ENCODE data around the gene TKTL1.

GRCh38 chrX:154358011-154358410, 62.4 kb downstream of the TKTL1 start:
- TF ChIP-seq, protein P1, sequence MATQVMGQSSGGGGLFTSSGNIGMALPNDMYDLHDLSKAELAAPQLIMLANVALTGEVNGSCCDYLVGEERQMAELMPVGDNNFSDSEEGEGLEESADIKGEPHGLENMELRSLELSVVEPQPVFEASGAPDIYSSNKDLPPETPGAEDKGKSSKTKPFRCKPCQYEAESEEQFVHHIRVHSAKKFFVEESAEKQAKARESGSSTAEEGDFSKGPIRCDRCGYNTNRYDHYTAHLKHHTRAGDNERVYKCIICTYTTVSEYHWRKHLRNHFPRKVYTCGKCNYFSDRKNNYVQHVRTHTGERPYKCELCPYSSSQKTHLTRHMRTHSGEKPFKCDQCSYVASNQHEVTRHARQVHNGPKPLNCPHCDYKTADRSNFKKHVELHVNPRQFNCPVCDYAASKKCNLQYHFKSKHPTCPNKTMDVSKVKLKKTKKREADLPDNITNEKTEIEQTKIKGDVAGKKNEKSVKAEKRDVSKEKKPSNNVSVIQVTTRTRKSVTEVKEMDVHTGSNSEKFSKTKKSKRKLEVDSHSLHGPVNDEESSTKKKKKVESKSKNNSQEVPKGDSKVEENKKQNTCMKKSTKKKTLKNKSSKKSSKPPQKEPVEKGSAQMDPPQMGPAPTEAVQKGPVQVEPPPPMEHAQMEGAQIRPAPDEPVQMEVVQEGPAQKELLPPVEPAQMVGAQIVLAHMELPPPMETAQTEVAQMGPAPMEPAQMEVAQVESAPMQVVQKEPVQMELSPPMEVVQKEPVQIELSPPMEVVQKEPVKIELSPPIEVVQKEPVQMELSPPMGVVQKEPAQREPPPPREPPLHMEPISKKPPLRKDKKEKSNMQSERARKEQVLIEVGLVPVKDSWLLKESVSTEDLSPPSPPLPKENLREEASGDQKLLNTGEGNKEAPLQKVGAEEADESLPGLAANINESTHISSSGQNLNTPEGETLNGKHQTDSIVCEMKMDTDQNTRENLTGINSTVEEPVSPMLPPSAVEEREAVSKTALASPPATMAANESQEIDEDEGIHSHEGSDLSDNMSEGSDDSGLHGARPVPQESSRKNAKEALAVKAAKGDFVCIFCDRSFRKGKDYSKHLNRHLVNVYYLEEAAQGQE (IDR thresholded peaks at IDR 0.05; ENCODE audit: insufficient read depth in 1 of 2, low read depth in 2 of 2, low read length in 2 of 2) = no peak
- TF ChIP-seq POLR2AphosphoS5 (IDR thresholded peaks at IDR 0.05; ENCODE audit: low read depth, low read length) (0 out of 2 replicates have a peak, but pooled peaks have one; percentile 13), TAF1 (IDR thresholded peaks at IDR 0.05; ENCODE audit: borderline replicate concordance, insufficient read depth, low read length) (no peak), SIN3A (IDR thresholded peaks at IDR 0.05; ENCODE audit: borderline replicate concordance, insufficient read depth, low read length) (no peak), FOXP2 (optimal IDR thresholded peaks at IDR 0.05; ENCODE audit: borderline replicate concordance, extremely low read depth, extremely low read length, insufficient read depth) (no peak)

All from PFSK-1 (cell line).